HUDEP-2 (cell line): ENCODE results near the gene NOP16.

Source experiments
- DNase-seq, 76 experiments: peaks; one replicate each; lab custom pipeline; 2025; ENCODE audit not compliant: unreplicated experiment in 76 of 76; lab: John Stamatoyannopoulos, UW

The NOP16 gene

DNA sequence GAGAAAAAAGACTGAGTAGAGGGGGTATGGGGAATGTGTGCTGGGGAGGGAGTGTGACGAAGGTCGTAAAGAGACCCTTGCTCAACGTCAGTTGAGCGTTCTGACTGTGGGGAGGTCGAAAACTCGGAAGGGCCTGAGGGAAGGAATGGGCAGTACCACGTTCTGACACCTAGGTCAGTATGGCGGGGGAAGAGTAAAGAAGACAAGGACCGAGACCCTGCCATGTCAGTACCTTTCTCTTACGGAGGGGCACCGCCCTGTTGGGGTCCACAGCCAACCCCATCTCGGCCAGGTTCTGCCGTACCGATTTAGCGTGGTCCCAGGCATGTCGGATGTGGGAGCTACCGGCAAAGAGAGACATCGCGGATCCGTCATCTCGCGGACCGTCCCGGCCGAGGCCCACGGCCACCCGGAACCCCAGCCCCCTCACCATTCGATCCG, 375 bp downstream of the NOP16 start:
- DNase-seq = peak in 2 of 76 experiments; percentile 8 to 28

DNA sequence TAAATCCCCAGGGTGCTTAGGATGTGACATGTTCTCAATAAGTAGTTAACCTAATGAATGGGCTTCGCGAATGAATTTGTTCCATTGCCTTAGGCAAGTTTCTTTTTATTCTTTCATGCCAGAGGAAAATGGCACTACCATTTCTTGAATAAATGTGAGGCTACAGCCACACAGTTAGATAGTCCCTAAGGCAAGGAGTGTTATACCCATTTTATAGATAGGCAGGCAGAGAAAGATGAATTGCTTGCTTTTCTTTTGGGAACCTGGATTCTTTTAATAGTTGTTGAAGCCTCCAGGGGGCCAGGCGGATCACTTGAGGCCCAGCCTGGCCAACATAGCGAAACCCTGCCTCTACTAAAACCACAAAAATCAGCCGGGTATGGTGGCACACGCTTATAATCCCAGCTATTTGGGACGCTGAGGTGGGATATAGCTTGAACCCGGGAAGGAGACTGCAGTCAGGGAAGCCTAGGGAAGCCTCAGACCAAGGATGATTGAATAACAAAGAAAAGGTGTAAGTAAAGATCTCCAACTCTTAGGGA, 943 bp downstream of the NOP16 start:
- peak in 1 of 76 experiments; percentile 13 for DNase-seq

GRCh38 chr5:176386491-176386890, 1.9 kb downstream of the NOP16 start:
- DNase-seq = no peak

GRCh38 chr5:176384991-176385390, 3.4 kb downstream of the NOP16 start:
- DNase-seq = no peak

DNA sequence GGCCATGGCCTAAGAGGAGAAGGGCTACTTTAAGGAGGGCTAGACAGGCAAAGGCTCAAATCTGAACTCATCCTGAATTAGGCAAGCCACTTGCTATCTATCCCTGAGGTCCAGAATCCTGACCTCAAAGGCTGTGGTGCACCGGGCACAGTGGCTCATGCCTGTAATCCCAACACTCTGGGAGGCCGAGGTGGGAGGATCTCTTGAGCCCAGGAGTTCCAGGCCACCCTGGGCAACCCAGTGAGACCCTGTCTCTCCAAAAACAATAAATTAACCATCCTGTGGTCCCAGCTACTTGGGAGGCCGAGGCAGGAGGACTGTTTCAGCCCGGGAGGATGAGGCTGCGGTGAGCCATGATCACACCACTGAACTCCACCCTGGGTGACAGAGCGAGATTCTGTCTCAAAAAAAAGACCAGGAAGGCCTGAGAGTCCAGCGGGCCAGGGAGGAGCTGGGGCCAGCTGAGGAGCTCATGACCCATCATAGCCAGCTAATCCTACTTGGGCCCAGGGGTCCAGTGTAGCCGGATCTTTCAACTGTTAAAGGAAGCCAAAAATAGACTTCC, 4.0 kb downstream of the NOP16 start:
- DNase-seq = no peak

DNA sequence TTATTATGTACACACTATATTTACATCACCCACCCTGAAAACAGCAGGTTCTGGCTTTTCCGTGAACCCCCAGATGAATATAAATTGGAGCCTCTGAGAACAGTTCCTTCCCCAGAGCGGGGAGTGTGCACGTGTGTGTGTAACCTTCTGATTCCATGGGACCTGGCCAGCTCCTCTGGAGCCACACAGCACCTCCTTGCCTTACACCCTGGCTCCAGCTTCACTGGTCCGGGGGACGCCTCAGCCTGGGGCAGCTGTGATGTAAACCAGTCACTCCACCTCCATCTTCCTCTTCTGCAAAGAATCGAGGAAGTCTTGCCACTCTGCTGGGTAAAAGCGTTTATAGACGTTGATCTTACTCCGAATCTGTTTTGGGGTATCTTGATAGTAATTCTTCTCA, 4.4 kb downstream of the NOP16 start:
- no peak for DNase-seq

DNA sequence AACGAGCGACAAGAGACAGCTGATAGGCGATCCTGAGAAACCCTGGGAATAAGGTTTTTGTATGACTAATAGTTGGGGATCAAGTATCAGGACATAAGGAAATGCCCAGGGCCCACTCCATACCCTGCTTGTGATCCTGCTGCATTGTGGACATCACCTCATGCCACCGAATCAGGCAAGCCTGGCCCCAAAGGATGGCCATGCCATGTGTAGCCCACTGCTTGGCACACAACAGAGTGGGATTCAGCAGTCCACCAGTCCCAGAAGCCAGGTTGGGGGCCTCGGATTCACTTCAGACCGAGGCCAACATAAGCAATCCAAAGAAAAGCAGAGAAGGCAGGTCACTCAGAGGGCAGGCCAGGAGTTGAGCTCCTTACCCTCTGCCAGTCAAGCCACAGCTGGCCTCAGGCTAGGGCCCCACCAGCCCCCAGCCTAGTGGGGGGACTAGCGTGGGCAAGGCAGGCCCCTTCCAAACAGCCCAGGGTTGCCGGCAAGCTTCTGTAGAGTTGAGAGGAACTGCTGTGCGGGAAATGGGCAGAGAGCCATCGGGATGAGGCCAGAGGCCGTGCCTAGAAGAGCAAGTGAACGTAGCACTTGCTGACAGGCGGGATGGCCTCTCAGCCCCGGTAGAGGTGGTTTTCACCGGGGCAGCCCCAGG, 5.0 kb downstream of the NOP16 start:
- DNase-seq = no peak

DNA sequence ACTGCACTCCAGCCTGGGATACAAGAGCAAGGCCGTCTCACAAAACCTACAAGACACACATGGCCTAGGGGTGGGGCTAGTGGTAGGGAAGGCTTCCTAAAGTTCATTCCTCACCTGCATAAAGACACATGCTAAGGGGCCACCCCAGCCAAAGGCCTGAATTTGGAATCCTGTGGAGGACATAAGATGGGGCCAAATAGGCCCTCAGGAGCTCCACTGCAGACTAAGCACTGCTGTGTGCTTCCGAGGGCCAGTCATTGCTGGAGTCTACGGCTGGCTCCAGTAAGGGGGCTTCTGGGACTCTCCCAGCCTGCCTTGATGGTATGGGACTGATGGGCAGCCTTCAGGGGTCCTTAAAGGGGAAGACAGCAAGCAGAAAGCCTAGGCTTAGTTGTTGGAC, 5.7 kb downstream of the NOP16 start:
- DNase-seq = no peak

- DNase-seq = no peak
These were observed 6.4 kb downstream of the NOP16 start for GRCh38 chr5:176381979-176382378.

DNA sequence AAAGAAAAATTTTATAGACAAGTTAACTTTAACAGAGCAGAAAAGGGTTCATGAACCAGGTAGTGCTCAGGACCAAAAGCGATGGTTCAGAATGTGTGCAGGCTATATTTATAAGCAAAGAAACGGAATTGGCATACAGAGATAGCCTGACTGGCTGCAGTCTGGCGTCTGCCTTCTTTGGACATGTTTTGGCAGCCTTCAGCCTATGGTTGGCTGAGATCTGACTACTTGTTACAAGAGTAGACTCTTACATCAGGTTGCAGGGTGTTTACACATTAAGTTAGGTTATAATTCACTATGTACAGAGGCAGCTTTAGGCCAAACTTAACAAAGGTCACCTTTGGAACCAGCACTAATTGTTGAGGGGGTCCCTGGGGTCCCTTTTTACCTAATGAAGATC, 7.0 kb downstream of the NOP16 start:
- DNase-seq = no peak

- no peak for DNase-seq
These were observed 8.5 kb downstream of the NOP16 start for GRCh38 chr5:176379881-176380280.

DNA sequence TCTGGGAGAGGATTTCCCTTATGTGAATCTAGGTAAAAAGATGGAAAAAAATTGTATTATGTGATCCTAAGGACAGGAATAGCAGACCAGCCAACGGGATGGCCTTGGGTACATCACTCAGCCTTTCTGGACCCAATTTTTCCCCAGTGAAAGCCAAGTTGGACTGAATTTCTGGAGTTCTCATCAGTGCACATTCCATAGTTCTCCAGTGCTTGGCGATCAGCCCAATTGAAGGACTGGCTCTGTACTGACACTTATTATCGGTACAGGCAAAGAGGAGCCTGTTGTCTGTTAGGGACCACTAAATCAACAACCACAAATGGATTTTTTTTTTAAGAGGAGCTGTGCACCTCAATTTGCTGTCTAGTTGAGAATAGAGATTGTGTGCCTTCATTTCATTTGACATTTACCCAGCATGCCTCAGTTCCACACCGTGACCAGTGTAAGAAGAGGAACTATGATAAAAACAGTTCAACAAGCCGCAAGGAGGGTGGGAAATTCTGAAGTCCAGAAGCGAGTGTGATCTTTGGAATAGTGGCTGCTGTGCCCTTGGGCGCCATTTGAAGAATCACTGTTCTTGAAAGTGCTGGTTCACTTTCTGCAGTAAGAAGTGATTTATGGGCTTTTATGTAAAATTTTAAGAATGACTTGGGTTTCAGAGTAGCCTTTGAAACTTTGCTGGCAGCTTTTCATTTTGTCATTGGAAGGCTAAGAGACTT, 15.1 kb downstream of the NOP16 start:
- no peak for DNase-seq

DNA sequence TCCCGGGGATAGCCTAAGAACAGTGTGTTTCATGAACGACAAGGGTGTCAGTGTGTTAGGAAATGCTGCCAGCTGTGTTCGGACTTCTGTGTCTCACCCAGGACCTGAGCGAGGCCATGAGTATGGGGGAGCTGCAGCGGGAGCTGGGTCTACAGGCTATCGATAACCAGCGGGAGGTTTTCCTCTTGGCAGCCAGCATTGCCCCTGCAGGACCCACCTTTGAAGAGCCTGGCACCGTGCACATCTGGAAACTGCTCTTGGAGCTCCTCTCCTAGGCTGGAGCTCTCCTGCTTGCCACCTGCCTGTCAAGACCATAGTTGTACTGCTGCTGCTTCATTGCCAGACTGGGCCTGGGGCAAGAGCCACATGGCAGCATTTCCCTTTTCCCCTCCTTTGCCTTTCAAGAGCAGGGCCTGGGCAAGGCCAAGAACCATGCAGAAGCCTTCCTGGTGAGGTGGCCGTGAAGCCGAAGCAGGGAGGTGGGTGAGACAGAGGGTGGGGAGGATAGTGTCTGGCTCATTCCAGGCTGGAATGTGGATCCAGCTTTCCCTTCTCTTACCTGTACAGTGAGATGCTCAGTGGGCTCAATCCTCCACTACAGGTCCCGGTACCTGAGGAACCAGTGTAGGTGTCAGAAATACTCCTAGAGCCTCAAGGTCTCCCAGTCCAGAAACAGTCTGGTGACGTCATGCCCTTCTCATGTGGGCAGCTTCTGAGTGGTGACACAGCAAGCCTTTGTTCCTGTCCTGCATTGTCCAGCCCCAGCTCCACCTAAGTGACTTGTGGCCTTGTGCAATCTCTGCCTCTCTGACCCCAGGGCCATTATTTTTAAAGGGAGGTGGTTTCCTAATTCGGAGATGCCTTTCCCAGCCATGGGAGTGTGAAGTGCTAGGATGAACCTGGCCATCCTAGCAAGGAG, 16.5 kb downstream of the NOP16 start:
- no peak for DNase-seq

- no peak for DNase-seq
These were observed 18.3 kb downstream of the NOP16 start for GRCh38 chr5:176369934-176370711.

DNA sequence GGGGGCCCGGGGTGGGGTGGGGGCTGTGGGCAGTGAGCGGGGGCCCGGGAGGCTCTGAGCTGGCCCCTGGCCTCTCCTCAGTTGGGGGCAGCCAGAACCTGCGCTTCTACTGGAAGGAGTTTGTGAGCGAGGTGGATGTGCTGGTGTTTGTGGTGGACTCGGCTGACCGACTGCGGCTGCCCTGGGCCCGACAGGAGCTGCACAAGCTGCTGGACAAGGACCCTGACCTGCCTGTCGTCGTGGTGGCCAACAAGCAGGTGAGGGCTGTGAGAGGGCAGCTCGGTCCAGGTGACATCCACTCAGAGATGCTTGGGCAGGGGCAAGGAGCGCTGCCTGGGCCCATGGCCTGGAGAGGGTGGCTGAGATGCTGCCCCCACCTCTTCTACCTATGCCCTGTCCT, 19.7 kb downstream of the NOP16 start:
- no peak for DNase-seq

DNA sequence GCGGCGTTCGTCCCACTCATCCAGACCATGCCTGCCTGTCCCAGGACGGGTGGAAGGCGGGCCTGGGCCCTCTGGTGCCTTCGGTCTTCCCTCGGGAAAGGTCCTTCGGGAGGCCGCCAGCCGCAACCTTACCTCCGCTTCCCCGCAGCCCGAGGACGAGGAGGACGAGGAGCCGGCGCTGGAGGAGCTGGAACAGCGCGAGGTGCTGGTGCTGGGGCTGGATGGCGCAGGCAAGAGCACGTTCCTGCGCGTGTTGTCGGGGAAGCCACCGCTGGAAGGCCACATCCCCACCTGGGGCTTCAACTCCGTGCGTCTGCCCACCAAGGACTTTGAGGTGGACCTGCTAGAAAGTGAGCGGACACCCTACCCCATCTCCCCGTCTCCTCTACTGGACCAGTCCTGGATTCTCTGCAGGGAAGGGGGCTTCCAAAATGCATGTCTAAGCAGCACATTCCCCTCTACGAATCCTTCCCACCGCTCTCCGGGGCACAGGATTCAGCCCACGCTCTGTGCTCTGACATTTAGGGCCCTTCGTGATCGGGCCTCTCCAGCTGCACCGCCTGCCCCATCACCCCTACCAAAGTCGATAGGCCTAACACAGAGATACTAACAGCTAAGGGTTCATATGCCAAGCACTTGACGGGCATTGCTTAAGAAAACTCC, 22.0 kb downstream of the NOP16 start:
- DNase-seq = no peak

GRCh38 chr5:176365351-176366231, 22.8 kb downstream of the NOP16 start, which contains the start of gene ARL10:
Gene ARL10, plus strand, starts transcription at chr5:176365487. Its CDS starts 77 bp downstream, at chr5:176365564.
- DNase-seq = peak in 9 of 76 experiments; percentile 5 to 45 (median 26)

- no peak for DNase-seq
These were observed 23.5 kb downstream of the NOP16 start for GRCh38 chr5:176364765-176365350.
